Activated CD8-positive, alpha-beta memory T cell treated with anti-CD3 and anti-CD28 coated beads for 36 hours (primary cell): ENCODE data around the gene TSPAN5. TPM values are rescaled to one million over a fixed set of nuclear protein-coding genes. Genes with fewer than 3 reads are reported as not detected.

Experiments used
- CTCF ChIA-PET: fragments of 350-600 bp; sonication (Branson Sonifier 250); formaldehyde crosslinking; loops from one replicate; lab custom pipeline; 2021; ENCODE audit warnings: antibody characterized with exemption; lab: Charles Lee
- POLR2A ChIA-PET: fragments of 350-600 bp; sonication (Branson Sonifier 250); formaldehyde crosslinking; loops from one replicate; lab custom pipeline; 2021; ENCODE audit warnings: antibody characterized with exemption; lab: Charles Lee
- total RNA-seq, 2 experiments: library from RNA; stranded (reverse); gene quantifications; one replicate each; pipeline ENCODE4 v1.2.3, GENCODE V29; 2021

Gene TSPAN5
- total RNA-seq, 2 experiments from 2014 or later = 19.7 to 21.0 TPM

- POLR2A ChIA-PET = no interaction called here
- CTCF ChIA-PET = no interaction called here
Observed at GRCh38 chr4:98573791-98574190, 84.6 kb downstream of the TSPAN5 start.

GRCh38 chr4:98572697-98573096 is 85.7 kb downstream of the TSPAN5 start:
- CTCF ChIA-PET = no interaction called here
- POLR2A ChIA-PET = no interaction called here

- ChIA-PET POLR2A (no interaction called here), CTCF (interaction anchor here (0.7 kb wide), 1 partner anchor 471 kb away, joined by 3 read pairs; no protein-coding TSS in a partner anchor)
Observed at GRCh38 chr4:98571161-98571786, 87.1 kb downstream of the TSPAN5 start.

GRCh38 chr4:98570151-98570797 is 88.1 kb downstream of the TSPAN5 start:
- POLR2A ChIA-PET = no interaction called here
- CTCF ChIA-PET = no interaction called here

- CTCF ChIA-PET = no interaction called here
- POLR2A ChIA-PET = no interaction called here
Observed at GRCh38 chr4:98568941-98569663, 89.3 kb downstream of the TSPAN5 start.

- POLR2A ChIA-PET = no interaction called here
- CTCF ChIA-PET = no interaction called here
Observed at GRCh38 chr4:98567611-98568010, 90.8 kb downstream of the TSPAN5 start.

- CTCF ChIA-PET = no interaction called here
Observed at GRCh38 chr4:98566361-98567008, 91.9 kb downstream of the TSPAN5 start.

GRCh38 chr4:98565681-98566301 is 92.6 kb downstream of the TSPAN5 start:
- ChIA-PET CTCF (no interaction called here), POLR2A (no interaction called here)

More at GRCh38 chr4:98566361-98567008, 91.9 kb downstream of the TSPAN5 start:
- POLR2A ChIA-PET = no interaction called here

GRCh38 chr4:98564852-98565251 is 93.6 kb downstream of the TSPAN5 start:
- POLR2A ChIA-PET = no interaction called here
- CTCF ChIA-PET = no interaction called here

- ChIA-PET CTCF (no interaction called here), POLR2A (no interaction called here)
Observed at GRCh38 chr4:98560321-98560720, 98.1 kb downstream of the TSPAN5 start.

GRCh38 chr4:98558471-98559169 is 99.8 kb downstream of the TSPAN5 start:
- ChIA-PET POLR2A (no interaction called here), CTCF (no interaction called here)

- ChIA-PET CTCF (no interaction called here), POLR2A (no interaction called here)
Observed at GRCh38 chr4:98557194-98557892, 101.1 kb downstream of the TSPAN5 start.

GRCh38 chr4:98556451-98556850 is 102.0 kb downstream of the TSPAN5 start:
- ChIA-PET CTCF (interaction anchor here (1.4 kb wide), 1 partner anchor 33 kb away, joined by 4 read pairs; no protein-coding TSS in a partner anchor), POLR2A (no interaction called here)

GRCh38 chr4:98555798-98556445 is 102.5 kb downstream of the TSPAN5 start:
- POLR2A ChIA-PET = no interaction called here
- CTCF ChIA-PET = interaction anchor here (1.4 kb wide), 1 partner anchor 33 kb away, joined by 4 read pairs; no protein-coding TSS in a partner anchor

GRCh38 chr4:98546910-98547594 is 111.4 kb downstream of the TSPAN5 start:
- CTCF ChIA-PET = no interaction called here
- POLR2A ChIA-PET = no interaction called here

- CTCF ChIA-PET = no interaction called here
- POLR2A ChIA-PET = no interaction called here
Observed at GRCh38 chr4:98544818-98545414, 113.5 kb downstream of the TSPAN5 start.
